HG03103 (cell line): ENCODE results near the gene PRC1.
"Not testable (repeated sequence)": the region's sequence is repeated elsewhere in the genome, so short reads cannot be mapped to it uniquely, and the experiment has no call there.

Source experiments
- ATAC-seq: cut with Tn5 transposase; IDR thresholded peaks from one replicate; pipeline ENCODE4 v1.9.1; 2021; ENCODE audit warnings: low read depth; ENCODE audit not compliant: unreplicated experiment

Gene PRC1

DNA sequence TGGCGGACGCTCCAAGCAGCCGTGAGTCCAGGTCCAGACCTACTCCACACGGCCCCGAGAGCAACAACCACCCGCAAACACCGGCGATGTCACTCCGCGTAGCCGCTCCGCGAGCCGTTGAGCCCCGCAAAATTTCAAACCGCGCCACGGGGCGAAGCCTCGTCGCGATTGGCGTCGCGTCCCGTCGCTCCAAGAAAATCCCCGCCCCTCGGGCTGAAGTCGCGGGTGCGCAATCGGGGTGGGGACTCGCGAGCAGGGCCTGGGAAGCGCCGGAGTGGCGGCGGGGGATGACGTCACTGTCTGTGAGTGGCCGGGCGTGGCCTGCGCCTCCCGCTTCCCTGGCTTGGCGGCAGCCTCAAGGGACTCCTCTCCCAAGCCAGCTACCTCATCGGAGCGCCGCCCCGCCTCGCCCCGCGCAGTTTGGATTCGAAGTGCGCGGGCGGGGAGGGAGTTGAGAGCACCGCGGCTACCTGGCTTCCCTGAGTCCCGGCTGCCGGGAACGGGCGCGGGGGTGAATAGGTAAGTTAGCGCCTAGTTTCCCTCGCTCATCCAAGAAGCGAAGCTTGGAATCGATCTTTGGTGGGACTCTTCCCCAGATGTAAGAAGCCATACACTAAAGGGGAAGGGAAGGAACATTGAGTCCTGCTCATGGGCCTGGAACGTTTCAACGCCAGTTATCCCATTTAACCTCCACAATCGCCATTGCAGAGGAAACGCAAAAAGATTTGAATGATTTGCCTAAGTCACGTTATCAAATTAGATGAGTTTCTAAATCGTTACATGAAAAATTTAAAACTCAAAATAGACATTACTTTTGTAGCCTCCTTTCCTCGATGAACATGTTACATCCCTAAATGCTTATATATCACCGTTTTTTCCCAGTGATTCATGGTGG is at the start of gene PRC1:
Gene PRC1, minus strand, starts transcription at position 119 of the 895 bp plus-strand sequence. Its CDS starts 118 bp downstream, at position 1.
- peak; percentile 96 for ATAC-seq

DNA sequence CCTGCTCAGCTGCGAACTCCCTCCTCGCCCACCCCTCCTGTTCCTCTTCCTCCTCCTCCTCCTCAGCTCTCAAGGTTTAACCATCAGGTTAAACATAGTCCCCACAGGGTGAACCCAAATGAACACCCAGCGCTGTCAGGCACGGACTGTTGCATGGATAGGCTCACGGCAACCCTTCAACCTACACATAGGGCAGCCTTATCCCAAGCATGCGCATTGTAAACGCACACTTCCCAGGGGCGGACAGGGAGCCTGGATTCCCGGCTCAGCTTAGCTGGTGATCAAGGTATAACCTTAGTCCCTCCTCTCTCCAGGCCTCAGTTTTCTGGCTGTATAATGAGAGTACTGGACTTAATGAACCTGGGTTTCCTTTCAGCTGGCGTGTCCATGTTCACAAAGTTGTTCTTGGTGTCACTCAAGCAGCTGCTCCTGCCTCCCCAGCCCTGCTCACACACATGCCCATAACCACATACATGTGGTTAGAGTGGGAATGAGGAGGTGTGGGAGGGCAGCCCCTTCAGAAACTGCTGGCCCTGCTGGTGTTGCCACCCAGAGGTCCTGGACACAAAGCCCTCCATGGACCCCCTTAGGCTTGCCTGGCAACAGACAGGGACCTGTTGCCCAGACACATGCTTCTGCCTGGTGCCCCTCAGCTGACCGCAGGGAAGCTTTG is 49.0 kb upstream of the PRC1 start:
- no peak for ATAC-seq

DNA sequence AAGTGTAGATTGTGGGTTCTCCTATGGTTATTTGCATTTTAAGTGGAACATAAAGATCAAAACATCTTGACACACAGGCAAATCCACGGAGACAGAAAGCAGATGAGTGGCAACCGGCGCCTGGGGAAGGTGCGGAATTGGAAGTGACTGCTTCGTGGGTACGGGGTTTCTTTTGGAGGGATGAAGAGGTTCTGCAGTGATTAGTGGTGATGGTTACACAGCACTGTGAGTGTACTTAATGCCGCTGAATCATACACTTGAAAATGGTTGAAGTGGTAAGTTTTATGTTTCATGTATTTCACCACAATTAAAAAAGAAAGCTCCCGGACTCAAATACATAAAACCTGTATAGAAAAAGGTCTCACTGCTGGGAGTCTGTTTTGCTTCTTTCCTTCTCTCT is 46.5 kb upstream of the PRC1 start:
- no peak for ATAC-seq

DNA sequence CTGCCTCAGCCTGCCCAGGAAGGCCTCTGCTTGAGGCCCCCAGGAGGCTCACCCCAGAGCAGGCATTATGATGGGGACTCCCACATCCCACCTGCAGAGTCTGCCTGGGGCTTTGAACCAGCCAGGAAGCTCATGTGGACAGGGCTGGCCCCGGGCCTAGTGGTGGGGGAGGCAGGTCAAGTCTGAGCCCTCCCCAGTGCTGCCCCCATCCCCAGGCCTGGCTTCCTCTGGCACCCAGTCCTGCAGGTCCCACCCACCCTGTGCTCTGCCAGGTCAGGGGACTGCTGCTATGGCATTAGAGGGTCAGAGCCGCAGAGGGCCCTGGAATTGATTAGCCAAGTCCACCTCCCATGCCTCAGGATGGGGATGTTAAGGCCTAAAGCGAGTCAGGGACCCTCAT is 45.7 kb upstream of the PRC1 start:
- no peak for ATAC-seq

- no peak for ATAC-seq
Measured at GRCh38 chr15:91032919-91033803, 38.8 kb upstream of the PRC1 start.

DNA sequence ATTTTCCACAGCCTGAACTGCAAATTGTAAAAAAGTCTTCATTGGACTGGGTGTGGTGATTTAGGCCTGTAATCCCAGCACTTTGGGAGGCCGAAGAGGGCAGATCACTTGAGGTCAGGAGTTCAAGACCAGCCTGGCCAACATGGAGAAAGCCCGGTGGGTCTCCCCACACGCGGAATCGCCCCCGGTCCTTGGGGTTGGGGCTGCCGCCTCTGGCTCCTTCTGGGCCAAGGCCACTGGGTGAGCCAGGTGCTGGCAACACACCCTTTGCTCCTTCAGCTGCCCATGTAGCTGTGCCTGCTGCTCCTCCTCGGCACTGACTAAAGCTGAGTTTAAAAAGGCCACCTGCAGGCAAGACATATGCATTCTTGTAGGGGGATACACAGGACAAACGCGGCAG is 37.5 kb upstream of the PRC1 start:
- ATAC-seq = no peak

DNA sequence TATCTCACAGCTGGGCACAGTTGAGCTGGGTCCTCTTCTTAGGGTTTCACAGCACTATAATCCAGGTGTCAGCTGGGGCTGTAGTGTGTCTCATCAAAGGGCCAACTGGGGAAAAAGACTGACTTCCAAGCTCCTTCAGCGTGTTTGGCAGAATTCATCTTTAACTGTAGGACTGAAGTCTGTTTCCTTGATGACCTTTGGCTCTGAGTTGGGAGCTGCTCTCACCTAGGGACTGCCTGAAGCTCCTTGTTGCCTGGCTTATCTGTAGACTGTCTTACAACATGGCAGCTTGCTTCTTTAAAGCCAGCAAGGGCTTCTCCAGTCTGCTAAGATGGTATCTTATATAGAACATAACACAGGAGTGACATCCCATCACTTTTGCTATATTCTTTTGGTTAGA is 33.3 kb upstream of the PRC1 start:
- no peak for ATAC-seq

GRCh38 chr15:91023720-91024119 is 29.4 kb upstream of the PRC1 start:
- no peak for ATAC-seq

- ATAC-seq = no peak
Measured at GRCh38 chr15:91022832-91023129, 28.4 kb upstream of the PRC1 start.

DNA sequence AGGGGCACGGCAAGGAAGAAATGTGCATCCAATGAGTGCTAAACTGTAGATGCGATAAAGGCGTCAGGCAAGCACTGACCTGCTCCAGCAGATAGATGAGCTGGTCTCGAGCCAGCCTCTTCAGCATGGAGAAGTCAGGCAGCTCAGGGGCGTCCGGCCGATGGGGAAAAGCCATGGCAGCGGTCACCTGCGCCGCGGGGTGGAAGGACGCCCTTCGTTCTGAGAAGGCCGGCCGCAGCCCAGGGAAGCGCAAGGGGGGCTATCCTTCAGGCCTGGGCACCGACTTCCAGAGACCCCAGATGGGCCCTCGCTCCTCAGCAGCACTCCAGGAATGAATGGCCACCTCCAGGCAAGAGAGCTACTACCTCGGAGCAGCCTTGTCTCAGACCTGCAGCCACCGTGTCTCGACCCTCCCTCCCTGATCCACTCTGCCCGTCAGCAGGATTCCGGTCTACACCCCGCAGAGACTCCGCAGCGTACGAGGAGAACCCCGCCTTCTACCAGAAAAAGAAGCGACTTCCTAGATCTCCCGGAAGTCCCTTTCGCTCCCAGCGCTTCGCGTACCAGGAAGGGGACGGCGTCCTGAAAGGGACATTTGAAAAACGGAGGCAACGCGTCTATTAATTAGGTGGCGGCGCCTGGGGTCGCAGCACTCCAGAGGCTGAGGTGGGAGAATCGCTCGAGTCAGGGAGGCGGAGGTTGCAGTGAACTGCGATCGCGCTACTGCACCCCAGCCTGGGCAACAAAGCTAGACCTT is 27.9 kb upstream of the PRC1 start, which contains the start of gene VPS33B:
Gene VPS33B, minus strand, starts transcription at position 520 of the 757 bp plus-strand sequence. Its CDS starts 345 bp downstream, at position 175.
- ATAC-seq = peak; percentile 53

DNA sequence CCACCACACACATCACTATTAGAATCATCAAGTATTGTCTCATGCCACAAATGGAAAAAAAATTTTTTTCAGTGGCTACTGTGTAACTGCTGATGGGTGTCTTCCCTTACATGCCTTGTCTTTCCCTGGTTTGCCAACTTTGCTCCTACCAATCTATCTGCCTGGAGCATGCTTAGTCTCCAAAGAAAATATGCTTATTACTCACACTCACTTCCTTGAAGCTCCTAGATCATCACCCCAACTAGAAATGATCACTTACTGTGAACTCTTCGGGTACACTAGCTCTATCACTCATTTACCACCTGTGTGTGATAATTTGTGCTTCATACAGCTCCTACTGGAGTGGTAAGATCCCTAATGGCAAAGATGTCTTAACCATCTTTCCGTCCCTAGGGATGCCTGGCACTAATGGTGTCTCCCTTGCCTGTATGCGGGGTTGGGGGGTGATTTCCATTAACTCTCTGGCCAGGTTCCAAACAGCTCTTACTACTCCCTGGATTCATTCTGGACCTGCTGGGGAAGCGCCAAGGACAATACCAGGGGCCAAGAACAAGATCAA is 27.3 kb upstream of the PRC1 start:
- ATAC-seq = no peak

- no peak for ATAC-seq
Measured at GRCh38 chr15:91018158-91018557, 23.8 kb upstream of the PRC1 start.

DNA sequence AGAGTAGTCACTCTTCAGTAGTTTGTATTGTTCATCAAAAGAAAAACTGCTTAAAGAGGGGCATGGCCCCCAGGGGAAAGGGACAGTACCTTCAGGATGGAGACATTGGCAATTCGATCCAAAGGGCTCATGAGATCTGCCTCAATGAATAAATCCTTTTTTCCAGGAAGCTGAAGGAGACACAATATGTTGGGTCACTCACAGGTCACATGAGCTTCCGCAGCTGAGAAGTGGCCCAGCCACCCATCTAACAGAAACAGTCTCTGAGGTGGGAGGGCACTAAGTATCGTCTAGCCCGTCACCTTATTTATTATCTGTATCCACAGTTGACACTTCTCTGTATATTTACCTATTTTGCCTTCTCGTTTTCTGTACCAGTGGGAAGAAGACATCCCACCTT is 23.4 kb upstream of the PRC1 start:
- no peak for ATAC-seq

DNA sequence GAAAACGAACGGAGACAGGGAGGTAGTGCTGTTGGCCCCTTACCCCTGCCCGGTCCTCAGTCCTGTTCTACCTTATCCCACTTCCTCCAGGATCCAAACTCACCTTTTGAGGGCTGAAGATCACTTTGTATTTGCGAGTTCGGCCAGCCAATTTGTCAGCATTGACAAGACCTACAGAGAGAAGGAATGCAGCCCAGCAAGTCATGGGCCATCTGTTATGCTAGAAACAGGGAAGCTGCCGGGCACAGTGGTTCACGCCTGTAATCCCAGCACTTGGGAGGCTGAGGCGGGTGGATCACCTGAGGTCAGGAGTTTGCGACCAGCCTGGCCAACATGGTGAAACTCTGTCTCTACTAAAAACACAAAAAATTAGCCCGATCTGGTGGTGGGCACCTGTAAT is 19.4 kb upstream of the PRC1 start:
- not testable (repeated sequence) for ATAC-seq

DNA sequence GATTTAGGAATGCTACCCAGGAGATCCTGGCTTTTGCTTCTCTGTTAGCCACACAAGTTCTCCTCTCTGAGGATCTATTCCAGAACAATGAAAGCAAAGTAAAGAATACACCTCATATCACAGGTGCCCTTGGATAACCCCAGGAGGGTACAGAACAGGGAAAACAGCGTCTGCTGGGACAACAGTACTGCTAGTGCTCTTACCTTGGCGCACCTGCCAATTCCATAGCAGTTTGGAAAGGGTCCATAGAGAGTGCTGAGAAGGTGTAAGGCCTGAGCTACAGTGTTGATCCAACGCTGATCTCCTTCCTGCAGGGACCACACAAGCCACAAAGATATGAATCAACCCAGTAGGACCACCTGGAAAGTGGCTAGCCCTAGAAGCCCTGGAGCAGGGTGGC is 12.9 kb upstream of the PRC1 start:
- no peak for ATAC-seq

- no peak for ATAC-seq
Measured at GRCh38 chr15:91001209-91001608, 6.9 kb upstream of the PRC1 start.

GRCh38 chr15:90998737-90999136 is 4.4 kb upstream of the PRC1 start:
- ATAC-seq = no peak

DNA sequence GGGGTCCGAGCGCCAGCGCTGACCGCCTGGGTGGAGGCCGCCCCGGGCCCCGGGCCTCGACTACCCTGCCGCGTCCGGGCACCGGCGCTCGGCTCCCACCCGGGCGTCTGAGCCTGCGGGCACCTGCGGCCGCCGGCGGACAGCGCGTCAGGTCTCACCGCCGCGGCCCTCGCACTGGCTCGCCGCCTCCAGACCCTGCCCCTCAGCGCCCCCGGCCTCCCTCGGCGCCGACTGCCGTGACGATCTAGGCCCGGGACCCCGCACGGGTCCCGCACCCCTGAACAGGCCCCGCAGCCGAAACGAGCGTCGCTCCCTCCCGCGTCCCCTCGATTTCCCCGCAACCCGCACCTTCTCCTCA is 297 bp downstream of the PRC1 start:
- peak; percentile 1 for ATAC-seq

GRCh38 chr15:90991587-90992285 is 2.6 kb downstream of the PRC1 start:
- ATAC-seq = no peak
